HepG2 (cell line): ENCODE measurements around the gene SHTN1. TPM values are rescaled to one million over a fixed set of nuclear protein-coding genes. Genes with fewer than 3 reads are reported as not detected.

Experiments used
- CREM ChIP-seq, 2 experiments: sonication (generic) in 1 of 2; formaldehyde crosslinking in 1 of 2; IDR thresholded peaks; 2 replicates each; pipeline versions ENCODE4 v1.4.0 to v1.6.1; 2016 to 2020; ENCODE audit warnings: antibody characterized with exemption in 1 of 2, mild to moderate bottlenecking in 1 of 2, missing genetic modification reagents in 1 of 2
- DNMT1 ChIP-seq: sonication (generic); formaldehyde crosslinking; IDR thresholded peaks from 2 replicates; pipeline ENCODE4 v1.5.1; 2020; ENCODE audit warnings: mild to moderate bottlenecking, missing genetic modification reagents
- E2F1 ChIP-seq: sonication (generic); formaldehyde crosslinking; IDR thresholded peaks from 2 replicates; pipeline ENCODE4 v1.5.0; 2020; ENCODE audit warnings: missing genetic modification reagents
- FUBP1 ChIP-seq: sonication (generic); formaldehyde crosslinking; IDR thresholded peaks from 2 replicates; pipeline ENCODE4 v1.5.1; 2020; ENCODE audit warnings: missing genetic modification reagents, mild to moderate bottlenecking, borderline replicate concordance
- GFI1 ChIP-seq: sonication (generic); formaldehyde crosslinking; IDR thresholded peaks from 2 replicates; pipeline ENCODE4 v1.5.0; 2020; ENCODE audit warnings: missing genetic modification reagents, mild to moderate bottlenecking, borderline replicate concordance
- NFIC ChIP-seq: IDR thresholded peaks from 2 replicates; pipeline ENCODE4 v1.6.1; 2012; ENCODE audit warnings: mild to moderate bottlenecking, low read length, inconsistent platforms
- NFYB ChIP-seq: sonication (generic); formaldehyde crosslinking; IDR thresholded peaks from 2 replicates; pipeline ENCODE4 v1.4.0; 2020; ENCODE audit warnings: missing genetic modification reagents
- ONECUT2 ChIP-seq: sonication (generic); formaldehyde crosslinking; IDR thresholded peaks from 2 replicates; pipeline ENCODE4 v1.4.0; 2020; ENCODE audit warnings: missing genetic modification reagents
- PCBP1 ChIP-seq: fragments of 200-400 bp; formaldehyde crosslinking; IDR thresholded peaks from 2 replicates; pipeline ENCODE4 v1.6.1; 2017; ENCODE audit warnings: mild to moderate bottlenecking, low read depth, low read length, borderline replicate concordance
- PHB2 ChIP-seq: fragments of 450-650 bp; IDR thresholded peaks from 2 replicates; pipeline ENCODE4 v1.6.1; 2018; ENCODE audit not compliant: partially characterized antibody
- POGZ ChIP-seq: sonication (generic); formaldehyde crosslinking; IDR thresholded peaks from 2 replicates; pipeline ENCODE4 v1.4.0; 2020; ENCODE audit warnings: mild to moderate bottlenecking, missing genetic modification reagents
- RCOR2 ChIP-seq: IDR thresholded peaks from 2 replicates; pipeline ENCODE4 v1.6.1; 2016; ENCODE audit warnings: missing biosample characterization, missing genetic modification reagents
- SIX4 ChIP-seq: sonication (generic); formaldehyde crosslinking; IDR thresholded peaks from 2 replicates; pipeline ENCODE4 v1.4.0; 2020; ENCODE audit warnings: missing genetic modification reagents
- SOX5 ChIP-seq: IDR thresholded peaks from 2 replicates; pipeline ENCODE4 v1.6.1; 2016; ENCODE audit warnings: borderline replicate concordance
- THAP11 ChIP-seq: IDR thresholded peaks from 2 replicates; pipeline ENCODE4 v1.6.1; 2016; ENCODE audit warnings: missing biosample characterization, missing genetic modification reagents
- TRIM22 ChIP-seq: fragments of 450-650 bp; IDR thresholded peaks from 2 replicates; pipeline ENCODE4 v1.6.1; 2017
- U2AF2 ChIP-seq: fragments of 200-400 bp; formaldehyde crosslinking; IDR thresholded peaks from 2 replicates; pipeline ENCODE4 v1.6.1; 2017; ENCODE audit warnings: low read depth, mild to moderate bottlenecking, low read length
- ZBTB21 ChIP-seq: sonication (generic); formaldehyde crosslinking; IDR thresholded peaks from 2 replicates; pipeline ENCODE4 v1.4.0; 2020; ENCODE audit warnings: missing genetic modification reagents
- ZFP90 ChIP-seq: sonication (generic); formaldehyde crosslinking; IDR thresholded peaks from 2 replicates; pipeline ENCODE4 v1.8.0; 2022; ENCODE audit warnings: missing genetic modification reagents, mild to moderate bottlenecking, inconsistent platforms, borderline replicate concordance
- ZNF280B ChIP-seq: sonication (generic); formaldehyde crosslinking; IDR thresholded peaks from 2 replicates; pipeline ENCODE4 v1.5.0; 2020; ENCODE audit warnings: missing genetic modification reagents, mild to moderate bottlenecking, borderline replicate concordance
- ZNF350 ChIP-seq: sonication (generic); formaldehyde crosslinking; IDR thresholded peaks from 2 replicates; pipeline ENCODE4 v1.4.0; 2020; ENCODE audit warnings: mild to moderate bottlenecking, low read depth, missing genetic modification reagents, borderline replicate concordance
- ZNF44 ChIP-seq: sonication (generic); formaldehyde crosslinking; IDR thresholded peaks from 2 replicates; pipeline ENCODE4 v1.5.1; 2020; ENCODE audit warnings: mild to moderate bottlenecking, missing genetic modification reagents
- ZNF547 ChIP-seq: sonication (generic); formaldehyde crosslinking; IDR thresholded peaks from 2 replicates; pipeline ENCODE4 v1.5.1; 2020; ENCODE audit warnings: mild to moderate bottlenecking, missing genetic modification reagents
- ZNF746 ChIP-seq: sonication (generic); formaldehyde crosslinking; IDR thresholded peaks from 2 replicates; pipeline ENCODE4 v1.8.0; 2022; ENCODE audit warnings: mild to moderate bottlenecking, missing genetic modification reagents
- ZNF879 ChIP-seq: sonication (generic); formaldehyde crosslinking; IDR thresholded peaks from 2 replicates; pipeline ENCODE4 v1.8.1; 2023; ENCODE audit warnings: missing genetic modification reagents
- polyA plus RNA-seq, 8 experiments: library from polyadenylated mRNA; depleted of rRNA in 3 of 8; stranded (reverse) in 7 of 8; unstranded in 1 of 8; fragments of >200 nt; fragmentation: Illumina TruSeq in 4 of 8; extraction: Trizol in 4 of 8; gene quantifications; 2 replicates each; pipeline versions ENCODE4 v1.2.1 to v1.2.3, GENCODE V29; 2011 to 2016; ENCODE audit warnings: low read depth in 4 of 8, missing spikeins in 1 of 8, mixed read lengths in 1 of 8; ENCODE audit not compliant: insufficient read depth in 1 of 8
- total RNA-seq, 5 experiments: library from RNA; depleted of rRNA; stranded (reverse); fragments of >200 nt; fragmentation: Illumina TruSeq; extraction: Trizol; gene quantifications; 2 replicates each; pipeline ENCODE4 v1.2.3, GENCODE V29; 2016; ENCODE audit warnings: low read depth in 1 of 5
- TF ChIP-seq, protein P1 (sequence below): sonication (generic); formaldehyde crosslinking; IDR thresholded peaks from 2 replicates; pipeline ENCODE4 v1.8.0; 2022; ENCODE audit warnings: missing genetic modification reagents, mild to moderate bottlenecking, inconsistent platforms, borderline replicate concordance

Gene SHTN1
- total and polyA plus RNA-seq, 2 of the 13 experiments (the other 11 are each of a cell fraction or from before 2014, with no cell fraction given) = 11.3 to 15.6 TPM

DNA sequence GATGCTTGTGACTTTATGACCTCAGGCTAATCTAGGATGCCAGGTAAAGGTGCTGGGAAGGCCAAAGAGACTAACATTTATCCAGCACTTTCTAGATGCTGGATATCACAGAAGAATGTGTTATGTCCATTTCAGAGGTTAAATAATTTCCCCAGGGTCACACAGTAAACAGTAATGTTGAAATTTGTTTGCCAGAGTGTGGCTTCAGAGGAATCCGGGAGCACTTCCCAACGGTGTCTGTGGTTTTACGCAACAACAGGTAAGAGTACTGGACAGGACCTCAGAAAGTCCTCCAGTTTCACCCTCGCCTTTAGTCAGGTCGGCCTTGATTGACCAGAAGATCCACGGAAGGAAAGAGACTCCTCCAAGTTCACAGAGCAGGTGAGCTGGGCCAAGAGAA lies 1.7 kb downstream of the SHTN1 start (continued):
- TF ChIP-seq POGZ (CRISPR knock-in tag) = 0 out of 2 replicates have a peak, but pooled peaks have one; percentile 28
- TF ChIP-seq GFI1 = 0 out of 2 replicates have a peak, but pooled peaks have one; percentile 22
- TF ChIP-seq NFYB = no peak
- no peak for TF ChIP-seq PCBP1
- no peak for TF ChIP-seq ZNF44 (CRISPR knock-in tag)
- 0 out of 2 replicates have a peak, but pooled peaks have one; percentile 18 for TF ChIP-seq RCOR2
- no peak for TF ChIP-seq FUBP1 (CRISPR knock-in tag)
- no peak for TF ChIP-seq ZBTB21 (CRISPR knock-in tag)
- TF ChIP-seq ZNF746 (CRISPR knock-in tag) = no peak
- TF ChIP-seq U2AF2 = no peak
- no peak for TF ChIP-seq NFIC
- TF ChIP-seq ZNF350 = no peak
- TF ChIP-seq, protein P1, sequence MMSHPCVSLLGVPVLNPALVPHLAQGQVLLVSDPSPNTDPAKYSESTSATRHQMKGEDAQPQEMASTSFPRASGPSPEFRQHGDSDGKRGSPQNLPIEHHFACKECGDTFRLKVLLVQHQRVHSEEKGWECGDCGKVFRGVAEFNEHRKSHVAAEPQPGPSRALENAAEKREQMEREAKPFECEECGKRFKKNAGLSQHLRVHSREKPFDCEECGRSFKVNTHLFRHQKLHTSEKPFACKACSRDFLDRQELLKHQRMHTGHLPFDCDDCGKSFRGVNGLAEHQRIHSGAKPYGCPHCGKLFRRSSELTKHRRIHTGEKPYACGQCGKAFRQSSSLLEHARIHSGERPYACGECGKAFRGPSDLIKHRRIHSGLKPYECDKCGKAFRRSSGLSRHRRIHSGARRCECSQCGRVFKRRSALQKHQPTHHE = no peak
- TF ChIP-seq PHB2 = no peak
- peak; percentile 60; the same call in 1 of the 2 replicates for TF ChIP-seq SOX5 (CRISPR knock-in tag)
- TF ChIP-seq ZNF879 (CRISPR knock-in tag) = no peak
- peak; percentile 49; the same call in 1 of the 2 replicates for TF ChIP-seq THAP11 (CRISPR knock-in tag)
- TF ChIP-seq ZNF547 (CRISPR knock-in tag) = no peak
- TF ChIP-seq ZNF280B = no peak
- no peak for TF ChIP-seq ONECUT2 (CRISPR knock-in tag)
- TF ChIP-seq TRIM22 = no peak
- TF ChIP-seq SIX4 (CRISPR knock-in tag) = no peak
- TF ChIP-seq DNMT1 = no peak
- no peak for TF ChIP-seq ZFP90 (CRISPR knock-in tag)
- TF ChIP-seq E2F1 (CRISPR knock-in tag) = no peak
- peak; percentile 21; the same call in 1 of the 2 replicates for TF ChIP-seq CREM (IDR thresholded peaks at IDR 0.05)
- TF ChIP-seq CREM (CRISPR knock-in tag; IDR thresholded peaks at IDR 0.05) = no peak
